ENCODE results near the gene PCNX1.

GRCh38 chr14:70921669-70922068, 14.4 kb downstream of the PCNX1 start:
- no peak for TF ChIP-seq CTCF (conservative IDR thresholded peaks at IDR 0.05; ENCODE audit: low read length)
- no peak for TF ChIP-seq EZH2phosphoT487 (IDR thresholded peaks at IDR 0.05; ENCODE audit: borderline replicate concordance)

All from Loucy (cell line).